Psoas muscle (tissue), 8 donors: ENCODE results near the gene ARHGAP15. TPM values are rescaled to one million over a fixed set of nuclear protein-coding genes. Genes with fewer than 3 reads are reported as not detected.

Experiments
- ATAC-seq, 4 donors: fragments of 200-7000 bp; cut with Tn5 transposase; one replicate each; pipeline ENCODE4 v1.9.1; 2020; ENCODE audit warnings: moderate library complexity in 3 of 4, mild to moderate bottlenecking in 2 of 4
- DNase-seq, 2 donors: peaks; one replicate each; pipeline ENCODE4 v3.0.0-alpha.2; 2020
- H3K27ac ChIP-seq: fragments of 200-600 bp; one replicate; pipeline ENCODE4 v1.8.0; 2022
- H3K27me3 ChIP-seq, 3 donors: fragments of 200-600 bp in 1 of 3; one replicate each; pipeline versions ENCODE4 v1.6.1 to v1.8.0; 2013 to 2022; ENCODE audit warnings: low read length in 2 of 3, mild to moderate bottlenecking in 2 of 3, moderate library complexity in 1 of 3; ENCODE audit not compliant: insufficient read depth in 3 of 3
- H3K36me3 ChIP-seq, 2 donors: fragments of 200-600 bp in 1 of 2; one replicate each; pipeline versions ENCODE4 v1.6.1 to v1.8.0; 2013 to 2022; ENCODE audit warnings: low read depth in 1 of 2, mild to moderate bottlenecking in 1 of 2, moderate library complexity in 1 of 2; ENCODE audit not compliant: insufficient read depth in 1 of 2
- H3K4me1 ChIP-seq: fragments of 200-600 bp; one replicate; pipeline ENCODE4 v1.8.0; 2022
- H3K4me3 ChIP-seq: fragments of 200-600 bp; one replicate; pipeline ENCODE4 v1.8.0; 2022; ENCODE audit warnings: mild to moderate bottlenecking
- H3K9me3 ChIP-seq: fragments of 200-600 bp; one replicate; pipeline ENCODE4 v1.8.0; 2022
- WGBS, 3 donors: extraction: QIAGEN DNeasy Blood & Tissue Kit; methylation state at CpG; one replicate each; pipeline versions ENCODE4 v1.1.6 to v1.1.7; 2013; 5-methylcytosine and 5-hydroxymethylcytosine counted together
- intact Hi-C, 2 donors: fragments of 100-400 bp; cut with DNase I; formaldehyde crosslinking; loops; one replicate each; pipeline versions ENCODE4 v1.11.0 to v1.14.2; 2022
- polyA plus RNA-seq, 3 donors: library from polyadenylated mRNA; stranded (reverse); fragments of 200-250 nt; gene quantifications; one replicate each; pipeline ENCODE4 v1.2.3, GENCODE V29; 2013
- total RNA-seq, 4 donors: library from RNA; stranded (reverse); fragmentation: NEBNext Ultra II Directional in 2 of 4; extraction: Animal tissue kit (Norgen Biotek cat#: 25700) in 2 of 4; gene quantifications; one replicate each; pipeline versions ENCODE4 v1.2.1 to v1.2.4, GENCODE V29; 2021 to 2023
- TF ChIP-seq, protein P1 (sequence below): fragments of 200-600 bp; IDR thresholded peaks from one replicate; pipeline ENCODE4 v1.8.0; 2022; ENCODE audit warnings: antibody characterized with exemption
- donor health status: healthy with polysubstance abuse.
- donor health status: DM: no; HTN: no; CAD: no; lungs with moderate emphysema.
- donor health status: Bipolar disorder and iron deficiency.
- donor health status: healthy.
- donor health status: DM: yes; HTN: yes; CAD: no.
- donor health status: DM: no; HTN: no; CAD: no.
- donor health status: DM: no; HTN: no; CAD: no.
- donor health status: DM: yes; HTN: yes; CAD: no.

ARHGAP15 gene
- total and polyA plus RNA-seq, 7 donors, result 0.49 to 3.1 (median 0.95) TPM

DNA sequence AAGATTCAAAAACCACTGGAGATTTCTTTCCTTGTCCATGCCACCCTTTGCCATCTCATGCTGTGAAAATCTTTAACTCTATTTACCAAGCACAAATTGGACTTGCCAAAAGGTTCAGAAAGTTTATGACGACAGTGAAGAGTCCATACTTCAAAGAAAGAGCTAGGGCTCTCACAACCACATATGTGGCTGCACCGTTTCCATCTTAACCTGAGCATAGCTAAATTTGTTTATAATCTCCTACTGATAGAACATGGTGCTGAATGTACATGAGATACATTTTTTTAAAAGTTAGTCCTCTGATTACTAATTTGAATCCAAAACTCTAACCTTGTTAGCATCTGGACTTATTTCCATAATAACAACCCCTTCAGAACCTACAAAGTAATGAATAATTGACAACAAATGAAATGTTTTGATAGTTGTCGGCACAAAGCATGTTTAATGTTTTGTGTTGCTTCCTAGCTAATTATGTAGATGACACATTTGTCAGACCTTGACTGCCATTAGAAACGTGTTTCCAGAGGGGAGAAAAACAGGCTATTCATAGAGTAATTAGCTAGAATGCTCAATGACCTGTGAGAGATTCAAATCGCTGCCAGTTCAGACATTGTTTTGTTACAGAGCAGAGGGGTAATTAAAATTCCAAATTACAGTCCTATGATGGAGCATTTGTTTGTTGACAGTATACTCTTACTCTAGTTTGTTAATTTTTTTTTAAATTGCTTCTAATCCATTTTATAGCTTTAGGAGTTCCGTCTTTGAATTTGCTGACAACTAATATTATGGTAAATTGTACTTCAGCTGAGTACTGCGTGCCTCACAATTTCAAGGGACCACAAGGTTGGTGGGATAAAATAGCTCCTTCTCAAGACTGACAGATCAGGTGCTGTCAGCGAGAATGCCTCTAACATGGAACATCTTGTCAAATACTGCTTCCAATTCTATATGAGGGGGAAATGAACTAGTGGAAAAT, 31.8 kb downstream of the ARHGAP15 start:
- WGBS, 3 donors, result 80 to 87% (median 84%) methylated on average over 8 of the region's 8 CpGs
- intact Hi-C loops, result loop anchor here in 1 of 2 donors (10.0 kb wide), 1 partner anchor 94 kb away; no protein-coding TSS in a partner anchor
- H3K27ac ChIP-seq, result no peak overlapping the region

DNA sequence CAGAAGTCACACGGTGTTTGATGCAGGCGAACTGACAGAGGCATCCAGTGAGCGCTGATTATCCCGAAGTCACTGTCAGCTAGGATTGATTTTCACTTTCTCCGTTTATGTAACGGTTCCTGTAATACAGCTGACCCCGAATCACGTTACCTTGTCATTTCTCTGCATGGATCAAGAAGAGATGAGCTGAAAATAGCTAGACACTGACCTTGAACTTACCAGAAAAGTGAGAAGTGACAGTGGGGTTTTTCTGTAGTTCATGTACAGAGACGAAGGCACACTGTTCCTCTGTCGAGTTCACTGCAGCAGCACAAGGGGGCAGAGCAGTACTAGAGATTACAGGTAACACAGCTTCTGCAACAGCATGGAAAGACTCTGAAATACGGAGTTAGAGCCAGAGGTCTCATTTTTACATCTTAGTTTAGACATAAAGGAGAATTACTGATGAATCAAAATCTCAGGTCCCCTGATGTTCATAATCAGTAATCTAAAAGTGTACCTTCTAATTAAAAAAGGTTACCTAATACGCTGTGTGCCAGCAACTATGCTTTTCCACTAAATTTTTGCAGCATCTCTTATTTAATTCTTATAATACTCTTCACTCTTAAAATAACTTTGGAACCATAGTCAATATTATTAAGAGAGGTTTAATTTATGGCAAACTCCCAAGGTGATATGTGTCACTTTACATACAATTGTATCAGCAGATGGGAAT, 33.1 kb downstream of the ARHGAP15 start:
- TF ChIP-seq, protein P1, sequence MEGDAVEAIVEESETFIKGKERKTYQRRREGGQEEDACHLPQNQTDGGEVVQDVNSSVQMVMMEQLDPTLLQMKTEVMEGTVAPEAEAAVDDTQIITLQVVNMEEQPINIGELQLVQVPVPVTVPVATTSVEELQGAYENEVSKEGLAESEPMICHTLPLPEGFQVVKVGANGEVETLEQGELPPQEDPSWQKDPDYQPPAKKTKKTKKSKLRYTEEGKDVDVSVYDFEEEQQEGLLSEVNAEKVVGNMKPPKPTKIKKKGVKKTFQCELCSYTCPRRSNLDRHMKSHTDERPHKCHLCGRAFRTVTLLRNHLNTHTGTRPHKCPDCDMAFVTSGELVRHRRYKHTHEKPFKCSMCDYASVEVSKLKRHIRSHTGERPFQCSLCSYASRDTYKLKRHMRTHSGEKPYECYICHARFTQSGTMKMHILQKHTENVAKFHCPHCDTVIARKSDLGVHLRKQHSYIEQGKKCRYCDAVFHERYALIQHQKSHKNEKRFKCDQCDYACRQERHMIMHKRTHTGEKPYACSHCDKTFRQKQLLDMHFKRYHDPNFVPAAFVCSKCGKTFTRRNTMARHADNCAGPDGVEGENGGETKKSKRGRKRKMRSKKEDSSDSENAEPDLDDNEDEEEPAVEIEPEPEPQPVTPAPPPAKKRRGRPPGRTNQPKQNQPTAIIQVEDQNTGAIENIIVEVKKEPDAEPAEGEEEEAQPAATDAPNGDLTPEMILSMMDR, result peak; percentile 41
- no peak overlapping the region for H3K4me3 ChIP-seq

More for the DNA sequence above, 31.8 kb downstream of the ARHGAP15 start:
- H3K27me3 ChIP-seq, result no peaks in the 10 kb centered on the region
- DNase-seq (no peak), ATAC-seq (no peak)
- no peak overlapping the region for H3K4me3 ChIP-seq
- no peaks in the 10 kb centered on the region for H3K36me3 ChIP-seq
- H3K9me3 ChIP-seq, result no peaks in the 10 kb centered on the region
- TF ChIP-seq, protein P1, result no peak
- no peaks in the 10 kb centered on the region for H3K4me1 ChIP-seq

DNA sequence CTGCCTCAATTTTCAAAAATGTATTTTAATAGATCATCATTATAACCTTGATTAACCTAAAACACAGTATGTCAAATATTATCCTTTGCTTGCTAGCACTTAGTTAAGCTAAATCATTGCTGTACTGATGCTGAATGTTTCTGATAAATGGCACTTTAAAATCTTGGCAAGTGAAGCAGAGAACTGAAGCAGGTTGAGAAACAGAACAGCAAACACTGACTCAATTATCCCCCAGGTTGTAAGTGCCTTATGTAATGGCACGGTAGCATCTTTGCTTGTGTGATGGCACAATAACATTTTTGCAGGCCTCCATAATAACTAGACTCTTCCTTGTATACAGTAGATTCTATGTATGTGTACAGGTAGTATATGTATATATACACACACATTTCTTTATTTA, 33.8 kb downstream of the ARHGAP15 start:
- Histone ChIP-seq H3K27me3 (no peaks in the 10 kb centered on the region), H3K4me1 (no peaks in the 10 kb centered on the region), H3K9me3 (no peaks in the 10 kb centered on the region), H3K4me3 (no peak overlapping the region), H3K36me3 (no peaks in the 10 kb centered on the region), H3K27ac (no peak overlapping the region)
- intact Hi-C loops, result loop anchor here in 1 of 2 donors (2.0 to 10.0 kb wide), 2 partner anchors 56 to 92 kb away; no protein-coding TSS in a partner anchor
- WGBS, 3 donors, result 89 to 97% (median 89%) methylated on average over 1 of the region's 1 CpG
- TF ChIP-seq, protein P1, result no peak
- no peak for DNase-seq
- ATAC-seq, result no peak

More for the DNA sequence above, 33.1 kb downstream of the ARHGAP15 start:
- no peaks in the 10 kb centered on the region for H3K27me3 ChIP-seq
- H3K4me1 ChIP-seq, result no peaks in the 10 kb centered on the region
- no peaks in the 10 kb centered on the region for H3K9me3 ChIP-seq
- intact Hi-C loops, result loop anchor here in 1 of 2 donors (2.0 to 10.0 kb wide), 2 partner anchors 57 to 93 kb away; no protein-coding TSS in a partner anchor
- DNase-seq, result peak in 1 of 2 donors; percentile 14
- no peak overlapping the region for H3K27ac ChIP-seq
- 36 to 44% (median 37%) methylated on average over 12 of the region's 12 CpGs for WGBS, 3 donors
- peak in 1 of 4 donors; percentile 58 for ATAC-seq
- no peaks in the 10 kb centered on the region for H3K36me3 ChIP-seq

DNA sequence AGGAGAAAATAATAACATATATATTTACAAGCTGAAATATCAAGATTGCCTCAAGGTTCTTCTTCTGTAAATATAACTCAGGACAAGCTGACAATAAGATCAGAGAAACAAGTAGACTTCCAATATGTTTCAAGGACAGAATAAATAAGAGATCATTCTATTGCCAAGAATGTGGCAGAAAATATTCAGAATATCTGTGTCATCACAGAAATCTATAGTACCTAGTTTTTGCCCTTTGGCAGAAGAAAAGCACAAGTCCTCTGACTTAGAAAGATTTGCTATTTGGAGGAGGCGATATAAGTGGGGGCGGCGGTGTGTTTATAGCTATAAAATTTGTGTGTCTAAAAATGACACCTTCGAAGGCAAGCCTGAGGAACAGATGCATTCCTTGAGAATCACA, 34.3 kb downstream of the ARHGAP15 start:
- TF ChIP-seq, protein P1, result no peak
- intact Hi-C loops, result loop anchor here in 1 of 2 donors (2.0 to 10.0 kb wide), 2 partner anchors 55 to 91 kb away; no protein-coding TSS in a partner anchor
- no peaks in the 10 kb centered on the region for H3K9me3 ChIP-seq
- no peaks in the 10 kb centered on the region for H3K27me3 ChIP-seq
- DNase-seq, result no peak
- H3K27ac ChIP-seq, result no peak overlapping the region
- no peaks in the 10 kb centered on the region for H3K36me3 ChIP-seq
- 69 to 80% (median 79%) methylated on average over 4 of the region's 4 CpGs for WGBS, 3 donors
- H3K4me1 ChIP-seq, result no peaks in the 10 kb centered on the region
- H3K4me3 ChIP-seq, result no peak overlapping the region
- no peak for ATAC-seq
